ENCODE measurements around the gene RASL11A.
"Not testable (repeated sequence)": the region's sequence is repeated elsewhere in the genome, so short reads cannot be mapped to it uniquely, and the experiment has no call there.

RASL11A gene

DNA sequence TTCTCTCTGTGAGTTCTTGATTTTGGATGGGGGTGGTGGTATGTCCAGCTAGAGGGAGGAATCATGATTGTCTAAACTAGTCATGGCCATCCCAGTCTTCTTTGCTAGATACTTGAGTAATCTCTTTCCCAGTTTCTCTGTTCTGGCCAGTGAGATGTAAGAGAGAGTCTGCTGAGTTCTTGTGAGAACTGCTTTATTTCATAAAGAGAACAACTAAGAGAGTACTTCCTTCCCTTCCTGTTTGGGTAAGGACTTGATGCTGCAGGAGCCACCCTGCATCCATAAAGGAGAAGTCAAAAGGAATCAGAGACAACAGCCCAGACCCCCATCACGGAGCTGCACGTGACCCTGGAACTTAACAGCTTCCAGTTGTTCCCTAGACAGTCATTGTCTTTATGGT is 3.0 kb upstream of the RASL11A start:
- DNase-seq (ENCODE audit: low read depth in 2 of 2): no peak

GRCh38 chr13:27269114-27269665 is 1.4 kb upstream of the RASL11A start:
- no peak for DNase-seq (ENCODE audit: low read depth in 2 of 2)

DNA sequence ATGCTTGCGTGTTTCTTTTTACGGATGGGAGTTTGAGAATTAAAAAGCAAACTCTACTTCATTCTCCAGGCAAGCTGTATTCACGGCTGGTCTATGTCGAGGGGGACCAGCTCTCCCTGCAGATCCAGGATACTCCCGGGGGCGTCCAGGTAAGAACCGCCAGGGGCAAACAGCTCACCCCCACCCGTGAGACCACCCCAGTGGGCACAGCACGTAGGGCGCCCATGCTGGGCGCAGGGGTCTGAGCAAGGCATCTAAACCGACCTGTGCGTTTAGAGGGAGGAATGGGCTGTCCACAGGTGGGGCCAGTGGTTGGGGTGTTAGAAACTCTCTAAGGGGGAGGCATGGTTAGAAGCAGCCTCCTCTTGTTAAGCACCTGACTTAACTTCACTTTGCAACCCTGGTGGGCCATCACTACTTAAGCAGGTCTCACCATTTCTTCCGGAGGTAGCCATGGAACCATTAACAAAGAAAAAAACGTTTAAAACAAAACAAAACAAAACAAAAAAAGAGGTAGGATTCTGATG is 1.0 kb downstream of the RASL11A start:
- no peak for DNase-seq (ENCODE audit: low read depth in 2 of 2)

DNA sequence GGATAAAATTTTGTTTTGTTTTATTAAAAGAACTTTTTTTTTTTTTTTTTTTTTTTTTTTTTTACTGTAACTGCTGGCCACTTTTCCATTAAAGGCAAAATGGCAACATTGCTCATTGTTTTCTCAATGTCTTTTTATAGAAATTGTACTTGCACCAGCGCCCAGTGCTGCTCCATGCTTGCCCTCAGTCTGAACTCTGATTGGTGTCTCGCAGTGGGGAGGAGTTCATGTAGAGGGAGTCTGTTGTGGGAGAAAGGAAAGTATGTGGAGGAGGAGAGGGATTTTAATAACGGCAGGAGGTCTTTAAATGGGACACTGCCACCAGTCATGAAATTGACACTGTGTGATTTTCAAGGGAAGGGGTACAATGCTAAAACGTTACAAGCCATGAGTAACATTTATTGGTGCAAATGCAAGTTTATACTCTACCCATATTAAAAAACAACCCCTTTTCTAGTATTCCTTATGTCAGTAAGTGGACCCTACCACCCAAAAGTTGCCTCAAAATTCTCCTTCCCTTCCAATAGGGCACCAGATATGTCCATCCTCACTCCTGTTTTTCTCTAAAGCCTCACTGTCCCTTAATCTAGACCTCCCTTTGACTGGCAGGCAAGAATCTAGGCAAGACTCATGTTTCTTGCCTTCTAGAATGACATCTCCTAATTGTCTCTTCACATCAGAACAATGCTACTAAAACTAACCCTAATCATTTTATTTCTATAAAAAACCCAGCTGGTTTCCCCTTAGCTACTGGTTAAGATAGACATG is 3.2 kb downstream of the RASL11A start:
- no peak for DNase-seq (ENCODE audit: low read depth in 2 of 2)

DNA sequence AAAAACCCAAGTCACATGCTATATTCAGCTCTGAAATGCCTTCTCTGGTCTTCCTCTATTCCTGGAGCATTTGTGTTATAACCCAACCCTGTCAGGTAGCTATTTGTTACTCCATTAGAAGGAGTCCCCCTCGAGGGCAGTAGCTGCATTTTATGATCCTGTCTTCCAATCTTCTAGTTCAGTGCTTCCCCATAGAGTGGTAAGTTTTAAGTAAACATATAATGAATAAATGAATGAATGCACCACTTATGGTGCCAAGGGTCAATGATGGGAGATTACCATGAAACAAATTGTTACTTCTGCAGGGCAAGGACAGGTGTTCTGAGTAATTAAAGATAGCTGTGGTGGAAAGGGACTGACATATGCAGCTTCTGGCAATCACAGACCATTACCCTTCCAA is 4.0 kb downstream of the RASL11A start:
- DNase-seq (ENCODE audit: low read depth in 2 of 2): no peak

DNA sequence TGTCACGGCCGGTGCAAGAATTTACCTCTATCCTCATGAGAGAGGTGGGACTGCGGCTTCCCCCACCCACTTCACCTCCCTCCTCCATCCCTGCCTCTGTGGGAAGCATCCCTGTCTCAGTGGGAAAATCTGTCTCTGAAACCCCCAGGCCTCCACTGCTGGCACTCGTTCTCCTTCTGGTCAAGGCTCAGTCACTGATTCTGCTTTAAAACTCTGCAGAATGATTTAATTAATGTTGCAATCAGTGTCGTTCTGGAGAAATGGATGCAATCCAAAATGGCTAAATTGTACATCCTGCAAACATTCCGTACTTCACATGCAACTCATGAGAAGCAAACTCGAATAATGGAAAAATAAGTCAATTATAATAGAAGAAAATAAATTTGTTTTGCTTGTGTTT is 5.6 kb downstream of the RASL11A start:
- no peak for DNase-seq (ENCODE audit: low read depth in 2 of 2)

DNA sequence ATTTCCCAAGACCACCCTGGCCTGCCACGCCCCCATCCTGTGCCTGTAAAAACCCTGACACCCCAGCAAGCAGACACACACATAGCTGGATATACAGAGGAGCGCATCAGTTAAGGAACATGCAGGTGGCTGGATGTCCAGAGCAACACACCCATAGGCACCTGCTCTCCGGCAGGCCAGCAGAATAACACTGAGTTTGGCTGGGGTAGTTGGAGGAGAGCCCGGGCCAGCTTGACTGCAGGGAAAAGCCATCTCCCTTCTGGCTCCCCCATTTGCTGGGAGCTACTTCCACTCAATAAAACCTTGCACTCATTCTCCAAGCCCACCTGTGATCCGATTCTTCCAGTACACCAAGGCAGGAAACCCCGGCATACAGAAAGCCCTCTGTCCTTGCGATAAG is 8.9 kb downstream of the RASL11A start:
- DNase-seq (ENCODE audit: low read depth in 2 of 2): no peak

DNA sequence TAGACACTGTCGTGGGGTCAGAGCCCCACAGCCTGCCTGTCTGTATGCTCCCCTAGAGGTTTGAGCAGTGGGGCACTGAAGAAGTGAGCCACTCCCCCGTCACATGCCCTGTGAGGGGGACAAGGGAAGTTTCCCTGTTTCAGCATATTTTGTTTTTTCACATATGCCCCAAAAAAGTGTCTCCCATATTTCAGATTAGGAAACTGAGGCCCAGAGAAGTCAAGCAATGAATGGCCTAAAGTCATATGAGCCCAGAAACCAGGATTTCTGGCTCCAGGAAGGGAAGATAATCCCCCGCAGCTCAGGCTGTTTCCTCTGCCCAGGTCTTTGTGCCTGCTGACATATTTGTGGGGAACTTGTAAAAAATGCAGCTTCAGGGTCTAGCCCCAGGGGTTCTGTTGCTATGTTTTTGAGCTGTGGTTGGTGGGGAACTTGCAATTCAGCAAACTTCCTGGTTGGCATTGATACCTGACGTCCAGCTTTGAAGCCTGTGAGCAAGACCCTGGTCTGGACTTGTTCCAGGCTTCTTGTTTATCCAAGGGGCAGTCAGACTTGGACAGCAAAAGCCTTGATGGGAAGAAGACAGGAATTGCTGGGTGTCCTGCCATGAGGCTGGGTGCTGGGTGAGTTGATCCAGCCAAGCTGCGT is 9.5 kb downstream of the RASL11A start:
- no peak for DNase-seq (ENCODE audit: low read depth in 2 of 2)

- no peak for DNase-seq (ENCODE audit: low read depth in 2 of 2)
Measured at GRCh38 chr13:27280841-27281240, 10.2 kb downstream of the RASL11A start.

DNA sequence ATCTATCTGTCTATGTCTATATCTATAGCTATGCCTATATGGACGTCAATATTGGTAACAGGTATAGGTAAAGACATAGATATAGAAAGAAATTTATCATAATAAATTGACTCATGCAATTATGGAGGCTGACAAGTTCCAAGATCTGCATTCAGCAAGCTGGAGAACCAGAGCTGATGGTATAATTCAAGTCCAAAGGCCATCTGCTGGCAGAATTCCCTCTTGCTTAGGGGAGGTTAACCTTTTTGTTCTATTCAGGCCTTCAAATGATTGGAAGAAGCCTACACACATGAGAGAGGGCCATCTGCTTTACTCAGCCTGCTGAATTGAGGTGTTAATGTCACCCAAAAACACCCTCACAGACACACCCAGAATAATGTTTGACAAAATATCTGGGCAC is 10.8 kb downstream of the RASL11A start:
- no peak for DNase-seq (ENCODE audit: low read depth in 2 of 2)

GRCh38 chr13:27283906-27284493 is 13.4 kb downstream of the RASL11A start:
- DNase-seq (ENCODE audit: low read depth in 2 of 2): no peak

DNA sequence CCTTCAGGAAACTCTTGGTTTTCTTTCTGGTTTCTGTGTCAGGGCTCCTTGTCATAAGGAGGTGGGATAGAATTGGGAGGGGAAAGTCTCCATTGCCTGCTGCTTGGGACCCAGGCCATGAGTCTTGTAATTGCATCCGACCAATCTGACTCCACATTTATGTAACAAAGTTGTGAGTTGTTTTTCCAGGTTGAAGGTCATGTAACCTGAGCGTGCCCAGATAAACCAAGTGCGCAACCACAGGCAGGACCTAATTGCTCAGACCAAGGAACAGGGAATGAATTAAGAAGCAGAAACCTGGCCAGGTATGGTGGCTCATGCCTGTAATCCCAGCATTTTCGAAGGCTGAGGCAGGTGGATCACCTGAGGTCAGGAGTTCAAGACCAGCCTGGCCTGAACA is 17.8 kb downstream of the RASL11A start:
- DNase-seq (ENCODE audit: low read depth in 2 of 2): no peak

GRCh38 chr13:27289011-27289665 is 18.5 kb downstream of the RASL11A start:
- no peak for DNase-seq (ENCODE audit: low read depth in 2 of 2)

- DNase-seq (ENCODE audit: low read depth in 2 of 2): no peak
Measured at GRCh38 chr13:27290715-27291114, 20.1 kb downstream of the RASL11A start.

DNA sequence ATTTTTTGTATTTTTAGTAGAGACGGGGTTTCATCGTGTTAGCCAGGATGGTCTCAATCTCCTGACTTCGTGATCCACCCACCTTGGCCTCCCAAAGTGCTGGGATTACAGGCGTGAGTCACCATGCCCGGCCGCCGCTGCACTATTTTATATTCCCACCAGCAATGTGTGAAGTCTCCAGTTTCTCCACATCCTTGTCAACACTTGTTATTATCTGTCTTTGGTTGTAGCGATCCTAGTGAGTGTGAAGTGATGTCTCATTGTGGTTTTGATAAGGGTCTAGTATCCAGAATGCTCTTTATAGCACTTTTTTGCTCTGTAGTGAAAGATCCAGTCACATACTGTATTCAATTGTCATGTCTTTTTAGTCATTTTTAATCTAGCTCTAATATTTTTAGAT is 21.3 kb downstream of the RASL11A start:
- not testable (repeated sequence) for DNase-seq (ENCODE audit: low read depth in 2 of 2)

DNA sequence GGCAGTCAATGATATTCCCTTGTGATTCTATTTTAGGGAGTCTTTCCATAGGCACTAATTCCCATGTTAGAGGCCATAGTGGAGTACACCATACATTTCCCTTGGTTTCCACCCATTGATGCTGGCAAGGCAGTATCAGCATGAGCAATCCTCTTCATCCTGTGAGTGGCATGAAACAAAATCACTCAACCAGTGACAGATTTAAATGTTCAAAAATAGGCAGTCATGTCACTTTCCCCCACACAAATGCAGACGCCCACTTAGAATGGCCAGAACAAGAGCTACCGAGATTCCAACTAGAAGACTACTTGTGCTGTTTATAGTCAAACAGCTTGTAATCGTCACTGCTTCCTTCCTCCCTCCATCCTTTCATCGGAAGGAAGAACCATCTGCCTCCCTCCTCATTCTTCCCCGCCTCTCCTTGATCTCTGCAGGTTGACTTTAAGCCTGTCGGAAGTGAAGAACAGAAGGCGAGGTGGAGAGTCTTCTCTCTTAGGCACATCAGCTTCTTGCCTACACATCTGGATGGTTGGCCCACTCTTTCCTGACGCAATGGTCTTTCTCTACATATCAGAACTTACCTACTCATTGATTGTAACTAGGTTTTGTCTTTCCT is 22.6 kb downstream of the RASL11A start:
- DNase-seq (ENCODE audit: low read depth in 2 of 2): no peak

- no peak for DNase-seq (ENCODE audit: low read depth in 2 of 2)
Measured at GRCh38 chr13:27293873-27294515, 23.4 kb downstream of the RASL11A start.

DNA sequence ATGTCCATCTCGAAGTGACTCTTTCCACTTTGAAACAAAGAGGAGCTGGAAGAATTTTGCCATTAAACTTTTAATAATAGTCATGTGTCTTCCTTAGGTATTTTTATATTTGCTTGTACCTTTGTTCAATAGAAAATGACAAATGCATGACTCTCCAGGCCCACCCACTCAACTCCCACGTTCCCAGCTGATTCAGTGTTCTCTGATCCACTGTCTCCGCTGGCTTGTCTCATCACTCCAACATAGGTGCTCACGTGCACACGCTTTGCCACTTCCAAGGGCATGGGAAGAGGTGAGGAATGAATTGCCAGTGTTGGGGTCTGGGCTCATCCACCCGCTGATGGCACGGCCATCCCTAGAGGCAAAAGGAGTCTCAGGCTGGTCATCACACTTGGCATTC is 24.5 kb downstream of the RASL11A start:
- no peak for DNase-seq (ENCODE audit: low read depth in 2 of 2)

DNA sequence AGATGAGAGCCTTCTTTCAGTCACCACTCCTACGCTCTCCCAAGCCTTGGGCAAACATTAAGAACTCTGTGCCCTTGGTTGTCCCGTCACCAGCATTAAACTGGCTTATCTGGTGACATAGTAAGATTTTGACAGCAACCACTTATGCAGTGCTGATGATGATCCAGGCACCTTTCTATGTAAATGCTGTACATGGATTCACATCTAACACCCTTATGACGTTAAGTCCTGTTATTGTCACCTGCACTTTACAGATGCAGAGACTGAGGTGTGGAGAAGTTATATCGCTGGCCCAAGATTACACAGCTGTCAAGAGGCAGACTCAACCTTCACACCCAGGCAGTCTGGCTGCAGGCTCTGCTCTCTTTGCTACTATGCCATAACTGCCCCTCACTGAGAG is 25.0 kb downstream of the RASL11A start:
- no peak for DNase-seq (ENCODE audit: low read depth in 2 of 2)

DNA sequence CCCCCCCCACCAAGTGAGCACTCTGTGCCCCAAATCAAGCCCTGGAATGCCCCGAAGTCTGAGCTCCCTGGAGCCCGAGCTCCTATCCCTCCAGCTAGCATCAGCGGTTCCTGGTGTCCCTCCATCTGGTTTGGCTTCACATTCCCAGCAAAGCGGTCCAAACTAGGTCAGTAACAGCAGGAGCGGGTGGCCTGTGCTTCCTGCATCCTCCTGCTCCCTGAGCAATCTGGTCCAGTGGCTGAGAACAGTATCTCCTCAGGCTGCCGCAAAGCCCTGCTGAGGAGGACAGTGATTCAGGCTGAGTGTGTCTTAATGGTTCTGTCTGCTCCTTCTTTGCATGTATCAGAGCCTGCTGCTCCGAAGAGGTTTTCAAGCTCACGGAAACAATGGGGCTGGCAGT is 25.9 kb downstream of the RASL11A start:
- DNase-seq (ENCODE audit: low read depth in 2 of 2): no peak

- DNase-seq (ENCODE audit: low read depth in 2 of 2): no peak
Measured at GRCh38 chr13:27298849-27299248, 28.2 kb downstream of the RASL11A start.
